ENCODE measurements around the gene LTBP1.
"Not testable (repeated sequence)": the region's sequence is repeated elsewhere in the genome, so short reads cannot be mapped to it uniquely, and the experiment has no call there.

The LTBP1 gene

GRCh38 chr2:33350632-33351031 is 403.9 kb downstream of the LTBP1 start:
- DNase-seq (ENCODE audit: low spot score) = no peak

DNA sequence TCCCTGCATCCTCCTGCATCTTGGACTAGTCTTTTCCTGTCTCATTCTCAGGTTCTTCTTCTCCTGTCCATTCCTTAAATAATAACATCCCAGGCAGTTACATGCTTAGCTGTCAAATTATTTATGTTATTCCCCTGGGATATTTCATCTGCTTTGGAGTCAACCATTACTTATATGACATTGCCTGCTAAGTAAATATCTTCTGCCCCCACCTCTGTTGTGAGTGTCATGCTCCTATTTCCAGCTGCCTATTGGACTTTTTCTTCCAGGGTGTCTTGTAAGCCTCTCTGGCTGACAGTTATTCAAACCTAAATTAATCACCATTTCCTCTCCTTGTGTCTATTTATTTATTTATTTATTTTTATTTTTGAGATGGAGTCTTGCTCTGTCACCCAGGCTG is 405.0 kb downstream of the LTBP1 start:
- DNase-seq (ENCODE audit: low spot score) = no peak

DNA sequence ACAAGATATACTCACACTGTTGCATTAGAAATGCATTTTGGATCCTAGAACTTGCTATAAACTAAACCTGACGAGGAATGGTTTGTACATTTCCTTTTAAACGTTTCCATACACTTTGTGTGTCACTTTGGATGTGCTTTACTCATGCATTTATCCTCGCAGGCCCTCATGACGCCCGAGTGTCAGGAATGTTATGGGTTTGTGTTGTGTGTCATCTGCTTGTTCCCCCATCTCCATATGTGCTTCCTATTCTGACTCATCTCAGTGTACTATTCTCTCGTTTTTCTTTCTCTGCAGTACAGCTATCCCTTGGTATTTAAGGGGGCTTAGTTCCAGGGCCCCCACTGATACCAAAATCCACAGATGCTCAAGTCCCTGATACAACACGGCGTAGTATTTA is 408.2 kb downstream of the LTBP1 start:
- no peak for DNase-seq (ENCODE audit: low spot score)

DNA sequence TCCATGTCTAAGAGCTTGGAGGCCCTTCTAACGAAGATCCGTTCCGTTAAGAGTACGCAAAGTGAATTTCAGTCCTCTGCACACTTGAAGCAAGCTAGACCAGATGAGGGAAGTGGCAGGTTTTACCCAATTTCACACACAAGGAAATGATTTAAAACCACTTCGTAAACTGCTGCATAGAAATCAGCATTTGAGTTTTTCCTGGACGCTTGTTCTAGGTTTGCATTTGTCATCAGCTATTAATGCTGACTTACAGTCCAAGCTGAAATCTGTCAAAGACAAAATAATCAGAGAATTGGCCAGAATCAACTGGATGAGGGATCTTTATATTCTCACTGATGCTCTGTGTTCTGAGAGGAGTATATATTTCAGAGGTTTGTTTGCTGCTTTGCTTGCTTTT is 412.1 kb downstream of the LTBP1 start:
- no peak for DNase-seq (ENCODE audit: low spot score)

GRCh38 chr2:33363325-33364298 is 416.9 kb downstream of the LTBP1 start:
- no peak for DNase-seq (ENCODE audit: low spot score)

- DNase-seq (ENCODE audit: low spot score) = no peak
These were observed 418.7 kb downstream of the LTBP1 start for GRCh38 chr2:33365264-33365970.

DNA sequence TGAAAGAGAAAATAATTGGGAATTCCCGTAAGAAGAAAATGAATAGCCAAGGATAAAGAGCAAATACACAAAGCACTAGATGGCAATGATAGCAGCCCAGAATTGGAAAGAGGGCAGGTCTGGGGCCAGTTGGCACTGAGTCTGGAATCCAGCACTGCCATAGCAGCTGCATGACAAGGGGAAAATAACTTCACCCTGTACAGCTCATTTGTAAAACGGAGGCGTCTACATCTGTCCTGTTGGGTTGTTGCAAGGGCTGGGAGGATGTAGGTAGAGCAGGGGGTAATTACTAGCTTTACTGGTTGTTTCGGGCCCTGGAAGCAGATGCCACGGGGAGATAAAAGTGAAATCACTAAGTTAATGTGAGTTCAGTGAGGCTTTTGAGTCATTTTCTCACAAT is 419.7 kb downstream of the LTBP1 start:
- DNase-seq (ENCODE audit: low spot score) = no peak

- DNase-seq (ENCODE audit: low spot score) = not testable (repeated sequence)
These were observed 421.8 kb downstream of the LTBP1 start for GRCh38 chr2:33368524-33368923.

- DNase-seq (ENCODE audit: low spot score) = no peak
These were observed 422.4 kb downstream of the LTBP1 start for GRCh38 chr2:33369191-33369590.

GRCh38 chr2:33370636-33371265 is 424.0 kb downstream of the LTBP1 start:
- DNase-seq (ENCODE audit: low spot score) = no peak

DNA sequence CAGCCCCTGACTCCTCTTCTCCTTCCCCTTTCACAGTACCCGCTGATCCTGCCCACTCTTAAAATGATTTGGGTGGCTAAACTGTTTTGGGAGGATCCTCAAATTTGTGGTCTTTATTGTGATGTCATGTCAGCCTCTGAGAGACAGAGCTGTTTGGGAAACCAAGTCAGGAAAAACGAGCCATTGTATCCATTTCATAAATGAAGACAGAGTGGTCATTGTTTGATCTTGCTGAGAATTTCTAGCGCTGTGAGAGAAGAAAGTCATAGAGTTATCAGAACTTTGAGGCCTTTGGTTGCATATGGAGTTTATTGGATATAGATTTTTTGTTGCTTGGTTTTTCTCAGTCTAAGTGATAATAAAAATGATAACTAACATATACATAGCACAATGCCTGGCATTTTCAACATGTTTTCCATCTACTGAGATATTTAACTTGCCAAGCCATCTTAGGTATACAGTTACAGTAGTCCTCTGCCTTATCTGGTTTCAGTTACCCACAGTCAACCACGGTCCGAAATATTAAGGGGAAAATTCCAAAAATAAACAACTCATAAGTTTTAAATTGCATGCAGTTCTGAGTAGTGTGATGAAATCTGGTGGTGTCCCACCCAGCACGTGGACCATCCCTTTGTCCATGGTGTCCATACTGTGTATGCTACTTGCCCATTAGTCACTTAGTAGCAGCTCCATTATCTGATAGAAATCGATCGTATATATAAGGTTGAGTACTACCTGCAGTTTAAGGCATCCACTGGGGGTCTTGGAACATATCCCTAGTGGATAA is 424.7 kb downstream of the LTBP1 start:
- no peak for DNase-seq (ENCODE audit: low spot score)

GRCh38 chr2:33372940-33373553 is 426.3 kb downstream of the LTBP1 start:
- peak; percentile 23 for DNase-seq (ENCODE audit: low spot score)

GRCh38 chr2:33373986-33374385 is 427.2 kb downstream of the LTBP1 start:
- no peak for DNase-seq (ENCODE audit: low spot score)

GRCh38 chr2:33375054-33375453 is 428.3 kb downstream of the LTBP1 start:
- DNase-seq (ENCODE audit: low spot score) = no peak

GRCh38 chr2:33377048-33377447 is 430.3 kb downstream of the LTBP1 start:
- DNase-seq (ENCODE audit: low spot score) = no peak

DNA sequence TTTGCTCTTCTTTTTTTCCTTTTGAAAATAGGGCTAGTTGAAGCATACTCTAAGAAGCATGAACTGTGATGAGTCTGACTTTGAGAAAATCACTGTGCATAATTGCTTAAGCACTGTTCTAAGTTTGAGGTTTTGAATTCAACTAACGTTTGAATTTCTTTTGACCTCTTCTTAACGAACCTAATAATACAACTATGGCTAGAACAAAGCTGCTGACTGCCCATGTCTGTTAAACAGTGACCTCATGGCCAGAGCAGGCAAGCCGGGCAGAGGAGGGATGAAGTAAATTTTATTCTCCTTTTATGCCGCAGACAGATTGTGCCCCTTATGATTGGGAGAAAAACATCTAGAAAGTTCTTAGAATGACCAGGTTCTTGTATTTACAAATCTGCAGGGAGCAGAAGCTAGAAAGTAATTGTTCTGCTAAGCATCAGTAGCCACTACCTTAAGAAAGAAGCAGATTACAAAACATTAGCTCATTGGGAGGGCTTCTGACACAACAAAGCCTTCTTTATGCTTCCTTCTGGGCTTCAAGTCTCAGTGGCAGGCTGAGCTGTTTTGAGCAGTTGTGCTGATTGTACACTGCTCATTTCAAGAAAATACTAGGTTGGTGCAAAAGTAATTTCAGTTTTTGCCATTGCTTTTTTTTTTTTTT is 431.9 kb downstream of the LTBP1 start:
- DNase-seq (ENCODE audit: low spot score) = no peak

DNA sequence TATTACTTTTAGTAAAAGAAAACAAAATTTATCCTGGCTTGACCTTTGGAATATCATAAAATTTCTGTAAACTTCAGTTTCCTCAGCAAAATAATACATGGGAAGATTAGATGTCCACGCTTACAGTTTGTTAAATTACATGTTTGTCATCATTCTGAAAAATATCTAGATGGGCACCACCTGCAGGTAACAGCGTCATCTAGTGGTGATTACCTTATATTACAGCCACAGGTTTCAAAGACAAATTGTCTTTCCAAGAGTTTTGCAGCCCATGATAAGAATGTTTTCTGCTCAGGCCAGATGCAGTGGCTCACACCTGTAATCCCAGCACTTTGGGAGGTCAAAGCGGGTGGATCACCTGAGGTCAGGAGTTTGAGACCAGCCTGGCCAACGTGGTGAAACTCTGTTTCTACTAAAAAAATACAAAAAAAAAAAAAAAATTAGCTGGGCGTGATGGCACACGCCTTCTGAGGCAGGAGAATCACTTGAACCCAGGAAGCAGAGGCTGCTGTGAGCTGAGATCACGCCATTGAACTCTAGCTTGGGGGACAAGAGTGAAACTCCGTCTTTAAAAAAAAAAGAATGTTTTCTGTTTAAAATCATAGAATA is 433.4 kb downstream of the LTBP1 start:
- peak; percentile 12 for DNase-seq (ENCODE audit: low spot score)

- no peak for DNase-seq (ENCODE audit: low spot score)
These were observed 434.0 kb downstream of the LTBP1 start for GRCh38 chr2:33380719-33381118.

DNA sequence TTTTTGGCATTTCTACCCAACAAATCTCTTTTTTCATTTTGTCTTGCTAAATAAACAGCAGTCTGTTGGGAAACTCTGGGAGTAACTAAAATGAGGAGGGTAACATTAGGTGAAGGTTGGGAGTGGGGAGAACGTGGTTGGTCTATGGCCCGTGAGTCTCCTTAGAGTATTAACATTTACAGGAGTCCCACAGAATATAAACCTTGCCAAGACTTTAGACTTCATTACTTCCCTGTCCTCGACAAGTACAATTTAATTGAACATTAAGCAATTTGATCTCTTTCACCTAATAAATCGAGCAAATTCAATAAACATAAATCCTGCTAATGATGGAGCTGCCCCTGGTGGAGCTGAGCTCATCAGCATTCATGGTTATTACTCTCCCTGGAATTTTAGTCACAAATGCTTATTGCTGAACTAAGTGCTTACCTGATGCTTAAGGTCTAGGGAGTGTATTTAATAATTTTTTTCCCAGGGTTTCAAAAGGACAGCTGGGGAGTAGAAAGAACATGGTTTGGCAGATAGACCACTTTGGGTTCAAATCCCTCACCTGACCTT is 434.6 kb downstream of the LTBP1 start:
- DNase-seq (ENCODE audit: low spot score) = no peak

Data from HuH-7 (cell line).